Left ventricle myocardium inferior (tissue), 1 donor: ENCODE measurements around the gene CDKN1C. TPM values are rescaled to one million over a fixed set of nuclear protein-coding genes. Genes with fewer than 3 reads are reported as not detected.

Experiments used
- DNase-seq: peaks from one replicate; pipeline ENCODE4 v3.0.0-alpha.2; 2020
- H3K27ac ChIP-seq: fragments of 200-600 bp; replicated peaks from 2 replicates; pipeline ENCODE4 v1.8.0; 2021
- H3K27me3 ChIP-seq: fragments of 200-600 bp; 2 replicates; pipeline ENCODE4 v1.8.0; 2021; ENCODE audit warnings: low read depth
- H3K36me3 ChIP-seq: fragments of 200-600 bp; 2 replicates; pipeline ENCODE4 v1.8.0; 2021
- H3K4me1 ChIP-seq: fragments of 200-600 bp; 2 replicates; pipeline ENCODE4 v1.8.0; 2021
- H3K4me3 ChIP-seq: fragments of 200-600 bp; 2 replicates; pipeline ENCODE4 v1.8.0; 2021; ENCODE audit warnings: mild to moderate bottlenecking, moderate library complexity
- H3K9me3 ChIP-seq: fragments of 200-600 bp; replicated peaks from 2 replicates; pipeline ENCODE4 v1.8.0; 2021
- CTCF ChIP-seq: fragments of 200-600 bp; IDR thresholded peaks from 2 replicates; pipeline ENCODE4 v1.8.0; 2021; ENCODE audit warnings: antibody characterized with exemption, mild to moderate bottlenecking, borderline replicate concordance
- intact Hi-C: fragments of 100-400 bp; cut with micrococcal nuclease; formaldehyde crosslinking; loops from one replicate; pipeline ENCODE4 v1.11.0; 2022
- long read RNA-seq: library from polyadenylated mRNA; unstranded; transcript quantifications from one replicate; pipeline ENCODE4 v2.0.0, GENCODE V29; 2021
- total RNA-seq: library from RNA; stranded (reverse); fragmentation: NEBNext Ultra II Directional; extraction: Animal tissue kit (Norgen Biotek cat#: 25700); gene quantifications from one replicate; pipeline ENCODE4 v1.2.1, GENCODE V29; 2021
- donor health status: DM: no; HTN: yes; CAD: no; lungs with severe emphysema.

Gene CDKN1C
- 33.0 TPM for total RNA-seq
- long read RNA-seq, transcript CDKN1C-204 (4 exons, 1,771 nt), result major isoform, 15 of 28 reads
- long read RNA-seq, partial matches to known transcripts, result 1 of 28 reads
- long read RNA-seq, other reads (novel, unspliced or antisense), result 6 of 28 reads

DNA sequence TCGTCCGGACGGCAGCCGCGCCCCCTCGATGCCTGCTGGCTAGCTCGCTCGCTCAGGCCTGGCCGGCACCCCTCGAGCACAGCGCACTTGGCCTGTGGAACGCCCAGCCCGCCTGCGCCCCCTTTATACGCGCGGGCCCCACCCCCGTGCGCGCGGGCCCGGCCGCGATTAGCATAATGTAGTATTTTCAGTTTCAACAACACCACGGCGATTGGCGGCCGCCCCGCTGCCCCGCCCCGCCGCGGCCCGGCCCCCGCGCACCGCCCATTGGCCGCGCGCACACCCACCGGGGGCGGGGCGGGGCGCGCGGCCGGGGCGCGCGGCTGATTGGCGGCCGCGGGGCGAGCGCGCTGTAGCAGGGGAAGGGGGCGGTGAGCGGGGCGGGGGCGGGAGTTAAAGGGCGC lies at the start of gene CDKN1C:
Gene CDKN1C (minus strand): TSS at position 98 of the 404 bp plus-strand sequence. CDS start 319 bp downstream, outside the sequence.
- H3K9me3 ChIP-seq, result no peaks in the 10 kb centered on the region
- no peak for TF ChIP-seq CTCF
- intact Hi-C loops, result loop anchor here (10.0 kb wide), 1 partner anchor 461 kb away; no protein-coding TSS in a partner anchor
- peak within 1 kb of the TSS; percentile 92 for H3K4me3 ChIP-seq
- DNase-seq, result peak; percentile 90
- H3K4me1 ChIP-seq, result peaks cover 64% of the 10 kb centered on the region
- H3K27ac ChIP-seq, result peak within 1 kb of the TSS; percentile 91
- H3K36me3 ChIP-seq, result no peaks in the 10 kb centered on the region
- no peaks in the 10 kb centered on the region for H3K27me3 ChIP-seq

- Histone ChIP-seq H3K27me3 (peaks cover 28% of the 10 kb centered on the region), H3K36me3 (no peaks in the 10 kb centered on the region), H3K4me3 (no peak overlapping the region), H3K4me1 (peaks cover 10% of the 10 kb centered on the region), H3K9me3 (peaks cover 16% of the 10 kb centered on the region), H3K27ac (no peak overlapping the region)
- no peak for DNase-seq
- TF ChIP-seq CTCF, result no peak
- intact Hi-C loops, result no loop called here
Observed at GRCh38 chr11:2934611-2935239, 49.1 kb upstream of the CDKN1C start.

- no peak overlapping the region for H3K4me3 ChIP-seq
- H3K36me3 ChIP-seq, result no peaks in the 10 kb centered on the region
- no peak overlapping the region for H3K27ac ChIP-seq
- intact Hi-C loops, result no loop called here
- peaks cover 34% of the 10 kb centered on the region for H3K27me3 ChIP-seq
- H3K9me3 ChIP-seq, result peaks cover 15% of the 10 kb centered on the region
- peaks cover 17% of the 10 kb centered on the region for H3K4me1 ChIP-seq
- TF ChIP-seq CTCF, result no peak
- no peak for DNase-seq
Observed at GRCh38 chr11:2934021-2934550, 48.5 kb upstream of the CDKN1C start.

DNA sequence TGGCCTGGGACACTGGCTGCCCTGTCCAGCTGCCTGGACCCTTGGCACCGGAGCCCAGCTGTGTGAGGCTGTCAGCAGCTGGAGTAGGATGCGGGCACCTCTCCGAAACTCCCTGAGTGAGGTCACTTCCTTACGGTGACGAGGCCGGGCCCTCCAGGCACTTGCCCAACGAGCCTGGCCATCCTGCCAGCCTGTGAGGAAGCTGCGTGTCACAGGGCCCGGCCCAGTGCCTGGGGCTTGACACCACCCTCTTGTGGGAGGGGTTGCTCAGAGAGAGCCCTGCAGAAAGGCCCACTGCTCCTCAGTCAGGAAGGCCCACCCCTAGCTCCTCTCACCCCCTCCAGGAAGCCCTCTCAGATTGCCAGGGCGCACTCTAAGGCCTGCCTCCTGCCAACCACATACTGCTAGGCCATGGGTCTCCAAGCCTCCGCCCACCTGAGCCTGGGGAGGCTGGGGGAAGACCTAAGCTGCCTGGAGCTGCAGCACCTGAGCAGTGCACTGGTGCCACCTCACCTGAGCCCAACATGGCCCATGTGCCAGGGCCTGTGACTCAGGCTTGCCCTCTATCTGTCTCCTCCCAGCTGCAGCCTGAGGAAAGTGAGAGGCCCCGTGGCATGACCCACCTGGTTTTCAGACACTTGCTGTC lies 47.9 kb upstream of the CDKN1C start:
- H3K36me3 ChIP-seq, result no peaks in the 10 kb centered on the region
- peaks cover 40% of the 10 kb centered on the region for H3K27me3 ChIP-seq
- no peak for TF ChIP-seq CTCF
- H3K27ac ChIP-seq, result no peak overlapping the region
- intact Hi-C loops, result no loop called here
- H3K9me3 ChIP-seq, result peaks cover 9% of the 10 kb centered on the region
- H3K4me1 ChIP-seq, result peaks cover 23% of the 10 kb centered on the region
- DNase-seq, result peak; percentile 62
- H3K4me3 ChIP-seq, result no peak overlapping the region

DNA sequence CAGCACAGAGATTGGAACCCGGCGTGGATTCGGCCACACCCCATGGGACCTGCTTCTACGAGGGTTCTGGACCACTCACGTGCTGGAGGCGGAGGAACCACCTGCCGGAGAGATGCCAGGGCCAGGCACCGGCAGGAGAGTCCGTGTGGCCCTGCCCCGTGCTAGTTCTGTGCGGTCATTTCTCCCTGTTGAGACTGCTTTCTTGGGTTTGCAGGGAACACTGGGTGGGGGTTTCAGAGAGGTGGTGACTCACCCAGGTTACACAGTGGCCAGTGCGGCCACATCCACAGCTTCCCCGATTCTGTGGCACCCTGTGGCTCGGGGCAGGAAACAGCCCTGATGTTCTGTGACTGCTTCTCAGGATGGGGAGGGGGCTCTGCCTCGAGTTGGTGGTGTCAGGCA lies 47.3 kb upstream of the CDKN1C start:
- DNase-seq, result no peak
- intact Hi-C loops, result no loop called here

More for the DNA sequence above, 47.3 kb upstream of the CDKN1C start:
- TF ChIP-seq CTCF, result no peak
- H3K4me1 ChIP-seq, result peaks cover 29% of the 10 kb centered on the region
- H3K36me3 ChIP-seq, result no peaks in the 10 kb centered on the region
- peaks cover 47% of the 10 kb centered on the region for H3K27me3 ChIP-seq
- H3K27ac ChIP-seq, result no peak overlapping the region
- peaks cover 8% of the 10 kb centered on the region for H3K9me3 ChIP-seq
- H3K4me3 ChIP-seq, result no peak overlapping the region
